ENCODE data around the gene B4GALT5. TPM values are rescaled to one million over a fixed set of nuclear protein-coding genes. Genes with fewer than 3 reads are reported as not detected.
"Not testable (repeated sequence)": the region's sequence is repeated elsewhere in the genome, so short reads cannot be mapped to it uniquely, and the experiment has no call there.

Gene B4GALT5
- total and polyA plus RNA-seq, 4 donors, result 8.3 to 38.3 (median 22.3) TPM

DNA sequence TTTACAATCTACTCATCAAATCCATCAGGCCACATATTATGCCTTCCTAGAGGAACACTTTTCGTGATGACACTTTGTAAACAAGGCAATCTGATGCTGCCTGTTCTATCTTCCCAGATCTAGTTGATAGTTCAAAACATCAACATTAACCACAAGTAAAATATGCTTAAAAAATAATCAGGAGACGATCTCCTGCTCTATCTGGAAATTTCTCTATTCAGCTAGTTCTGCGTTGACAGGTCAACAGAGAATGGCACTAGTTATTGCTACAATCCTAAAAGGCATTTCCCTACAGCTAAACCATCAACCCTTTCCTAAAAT lies 2.1 kb downstream of the B4GALT5 start:
- no peak for DNase-seq
- Histone ChIP-seq H3K4me3 (ENCODE audit: low read length in 2 of 2) (peak overlapping the region in 1 of 2 donors; percentile 85), H3K36me3 (ENCODE audit: control insufficient read depth in 1 of 2, insufficient read depth in 2 of 2, low read length in 1 of 2) (no peaks in the 10 kb centered on the region), H3K27me3 (ENCODE audit: control insufficient read depth in 1 of 2, insufficient read depth in 2 of 2, low read length in 1 of 2) (no peaks in the 10 kb centered on the region), H3K9me3 (ENCODE audit: control insufficient read depth, low read length) (no peaks in the 10 kb centered on the region), H3K27ac (ENCODE audit: low read depth in 1 of 2, low read length in 2 of 2) (no peak overlapping the region), H3K4me1 (ENCODE audit: control insufficient read depth in 1 of 2, insufficient read depth in 2 of 2, low read length in 2 of 2) (peaks cover 0 to 16% of the 10 kb centered on the region in 2 donors)
- WGBS, 2 donors, result 44 to 46% methylated on average over 3 of the region's 3 CpGs
- intact Hi-C loops (cut with DNase I), result loop anchor here in 1 of 2 donors (5.0 to 10.0 kb wide), 4 partner anchors 34 to 133 kb away; partner anchors contain the start of gene SLC9A8
- ATAC-seq (ENCODE audit: low FRiP score), result no peak

DNA sequence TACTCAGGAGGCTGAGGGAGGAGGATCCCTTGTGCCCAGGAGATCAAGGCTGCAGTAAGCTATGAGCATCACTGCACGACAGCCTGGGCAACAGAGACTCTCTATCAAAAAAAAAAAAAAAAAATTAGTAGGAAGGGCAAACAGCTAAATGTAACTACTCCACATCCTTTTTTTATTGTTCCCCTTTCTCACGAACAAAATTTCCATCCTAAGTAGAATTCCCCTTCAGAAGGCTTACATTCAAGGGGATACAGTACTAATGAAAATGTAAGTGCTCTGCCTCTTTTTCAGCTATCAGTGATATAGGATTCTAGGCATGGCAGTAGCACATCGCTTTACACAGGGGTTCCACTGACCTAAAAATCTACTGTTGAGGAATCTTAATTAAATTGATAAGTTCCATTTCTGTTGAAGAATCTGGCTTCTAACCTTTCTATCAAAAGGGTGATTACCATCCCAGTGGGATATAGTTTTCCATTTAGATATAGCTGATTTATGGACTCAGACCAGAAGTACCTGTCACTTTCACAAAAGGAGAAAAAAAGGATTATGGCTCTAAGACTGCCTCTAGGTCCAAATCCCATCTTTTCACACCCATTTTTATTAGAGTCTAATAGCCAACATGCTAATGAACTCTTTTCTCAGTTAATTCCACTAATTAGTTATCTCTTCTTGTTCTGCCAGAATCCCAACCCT lies 2.6 kb downstream of the B4GALT5 start:
- no peak for ATAC-seq (ENCODE audit: low FRiP score)
- 33 to 55% methylated on average over 3 of the region's 3 CpGs for whole genome bisulfite sequencing, 2 donors
- intact Hi-C loops (cut with DNase I), result loop anchor here in 1 of 2 donors (5.0 to 10.0 kb wide), 4 partner anchors 34 to 134 kb away; partner anchors contain the start of gene SLC9A8
- no peaks in the 10 kb centered on the region for H3K27me3 ChIP-seq (ENCODE audit: control insufficient read depth in 1 of 2, insufficient read depth in 2 of 2, low read length in 1 of 2)
- H3K9me3 ChIP-seq (ENCODE audit: control insufficient read depth, low read length), result no peaks in the 10 kb centered on the region
- peaks cover 0 to 18% of the 10 kb centered on the region in 2 donors for H3K4me1 ChIP-seq (ENCODE audit: control insufficient read depth in 1 of 2, insufficient read depth in 2 of 2, low read length in 2 of 2)
- H3K27ac ChIP-seq (ENCODE audit: low read depth in 1 of 2, low read length in 2 of 2), result no peak overlapping the region
- no peak overlapping the region for H3K4me3 ChIP-seq (ENCODE audit: low read length in 2 of 2)
- no peaks in the 10 kb centered on the region for H3K36me3 ChIP-seq (ENCODE audit: control insufficient read depth in 1 of 2, insufficient read depth in 2 of 2, low read length in 1 of 2)
- DNase-seq, result no peak

DNA sequence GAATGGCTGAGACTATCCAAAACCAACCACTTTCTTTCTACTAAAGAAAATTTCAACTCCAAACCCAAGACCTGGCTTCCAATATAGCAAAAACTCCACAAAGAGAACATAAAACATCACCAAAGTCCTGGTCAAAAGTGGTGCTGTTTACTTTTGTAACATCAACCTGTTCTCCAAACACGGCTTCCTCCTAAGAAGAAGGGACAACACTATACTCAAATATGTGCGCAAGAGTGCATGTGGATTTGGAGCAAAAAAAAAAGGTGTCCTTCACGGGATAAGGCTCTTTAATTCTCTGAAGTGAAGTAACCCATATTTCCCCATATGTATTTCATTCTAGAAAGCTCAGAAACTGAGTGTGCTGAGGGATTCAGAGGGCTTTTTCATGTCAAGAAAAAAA lies 6.6 kb downstream of the B4GALT5 start:
- ATAC-seq (ENCODE audit: low FRiP score) (no peak), DNase-seq (no peak)
- 63 to 75% methylated on average over 3 of the region's 3 CpGs for WGBS, 2 donors
- Histone ChIP-seq H3K4me3 (ENCODE audit: low read length in 2 of 2) (no peak overlapping the region), H3K9me3 (ENCODE audit: control insufficient read depth, low read length) (no peaks in the 10 kb centered on the region), H3K27ac (ENCODE audit: low read depth in 1 of 2, low read length in 2 of 2) (no peak overlapping the region), H3K27me3 (ENCODE audit: control insufficient read depth in 1 of 2, insufficient read depth in 2 of 2, low read length in 1 of 2) (no peaks in the 10 kb centered on the region), H3K36me3 (ENCODE audit: control insufficient read depth in 1 of 2, insufficient read depth in 2 of 2, low read length in 1 of 2) (no peaks in the 10 kb centered on the region), H3K4me1 (ENCODE audit: control insufficient read depth in 1 of 2, insufficient read depth in 2 of 2, low read length in 2 of 2) (peaks cover 0 to 16% of the 10 kb centered on the region in 2 donors)
- intact Hi-C loops (cut with DNase I), result no loop called here

DNA sequence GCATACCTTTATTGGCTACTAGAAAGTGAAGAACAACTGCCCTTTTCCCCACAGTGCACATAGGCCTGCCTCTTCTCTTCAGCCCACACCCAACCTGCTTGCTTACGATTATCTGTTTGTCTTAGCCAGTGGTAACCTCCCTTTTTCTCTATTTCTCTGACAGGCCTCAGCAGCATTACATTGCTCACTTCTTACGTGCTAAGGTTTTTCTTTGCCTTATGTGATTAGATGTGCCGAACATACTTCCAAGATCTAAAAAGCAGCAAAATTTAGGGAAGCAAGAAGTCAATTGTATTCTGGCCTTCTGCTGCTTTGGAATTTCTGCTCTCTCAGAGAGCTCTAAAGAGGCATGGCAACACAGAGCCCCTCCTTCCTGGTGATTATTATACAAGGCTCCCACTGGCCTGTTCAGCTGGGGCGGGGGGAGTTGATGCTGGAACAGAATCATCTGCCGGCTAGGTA lies 7.0 kb downstream of the B4GALT5 start:
- Histone ChIP-seq H3K4me1 (ENCODE audit: control insufficient read depth in 1 of 2, insufficient read depth in 2 of 2, low read length in 2 of 2) (peaks cover 0 to 13% of the 10 kb centered on the region in 2 donors), H3K4me3 (ENCODE audit: low read length in 2 of 2) (no peak overlapping the region), H3K36me3 (ENCODE audit: control insufficient read depth in 1 of 2, insufficient read depth in 2 of 2, low read length in 1 of 2) (no peaks in the 10 kb centered on the region), H3K27me3 (ENCODE audit: control insufficient read depth in 1 of 2, insufficient read depth in 2 of 2, low read length in 1 of 2) (no peaks in the 10 kb centered on the region), H3K9me3 (ENCODE audit: control insufficient read depth, low read length) (no peaks in the 10 kb centered on the region), H3K27ac (ENCODE audit: low read depth in 1 of 2, low read length in 2 of 2) (no peak overlapping the region)
- DNase-seq (no peak), ATAC-seq (ENCODE audit: low FRiP score) (no peak)
- intact Hi-C loops (cut with DNase I), result no loop called here
- WGBS, 2 donors, result 38 to 49% methylated on average over 5 of the region's 5 CpGs

DNA sequence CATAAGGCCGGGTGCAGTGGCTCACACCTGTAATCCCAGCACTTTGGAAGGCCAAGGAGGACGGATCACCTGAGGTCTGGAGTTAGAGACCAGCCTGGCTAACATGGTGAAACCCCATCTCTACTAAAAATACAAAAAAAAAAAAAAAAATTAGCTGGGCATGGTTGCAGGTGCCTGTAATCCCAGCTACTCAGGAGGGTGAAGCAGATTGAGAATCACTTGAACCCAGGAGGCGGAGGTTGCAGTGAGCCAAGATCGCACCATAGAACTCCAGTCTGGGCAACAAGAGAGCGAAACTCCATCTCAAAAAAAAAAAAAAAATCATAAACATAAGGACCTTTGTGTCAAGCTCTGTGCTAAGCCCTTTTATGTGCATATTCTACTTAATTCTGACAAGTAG lies 7.8 kb downstream of the B4GALT5 start:
- H3K27ac ChIP-seq (ENCODE audit: low read depth in 1 of 2, low read length in 2 of 2); H3K27me3 ChIP-seq (ENCODE audit: control insufficient read depth in 1 of 2, insufficient read depth in 2 of 2, low read length in 1 of 2); H3K36me3 ChIP-seq (ENCODE audit: control insufficient read depth in 1 of 2, insufficient read depth in 2 of 2, low read length in 1 of 2); DNase-seq; intact Hi-C loops (cut with DNase I); ATAC-seq (ENCODE audit: low FRiP score); H3K9me3 ChIP-seq (ENCODE audit: control insufficient read depth, low read length); H3K4me3 ChIP-seq (ENCODE audit: low read length in 2 of 2): not testable (repeated sequence)
- 88 to 92% methylated on average over 5 of the region's 5 CpGs for WGBS, 2 donors
- H3K4me1 ChIP-seq (ENCODE audit: control insufficient read depth in 1 of 2, insufficient read depth in 2 of 2, low read length in 2 of 2), result peaks cover 0 to 13% of the 10 kb centered on the region in 2 donors

DNA sequence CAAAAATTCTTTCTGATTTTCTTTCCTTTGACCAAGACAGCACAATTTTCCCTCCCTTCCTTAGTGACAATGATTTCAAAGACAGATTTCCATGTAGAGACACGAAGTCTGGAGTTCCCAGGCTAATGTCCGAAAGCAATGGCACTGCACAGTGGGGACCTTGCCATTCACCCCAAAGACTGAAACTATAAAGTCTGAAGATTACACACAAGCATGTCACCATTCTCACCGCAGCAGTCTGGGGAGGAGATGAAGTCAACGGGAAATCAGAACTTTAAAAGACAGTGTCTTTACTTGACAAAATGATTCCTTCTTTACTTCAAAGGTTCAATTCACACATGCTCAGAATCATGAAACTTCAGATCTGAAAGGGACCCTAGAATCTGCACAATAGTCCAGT lies 8.3 kb downstream of the B4GALT5 start:
- H3K4me3 ChIP-seq (ENCODE audit: low read length in 2 of 2), result no peak overlapping the region
- H3K9me3 ChIP-seq (ENCODE audit: control insufficient read depth, low read length), result no peaks in the 10 kb centered on the region
- no peak overlapping the region for H3K27ac ChIP-seq (ENCODE audit: low read depth in 1 of 2, low read length in 2 of 2)
- DNase-seq (no peak), ATAC-seq (ENCODE audit: low FRiP score) (no peak)
- H3K27me3 ChIP-seq (ENCODE audit: control insufficient read depth in 1 of 2, insufficient read depth in 2 of 2, low read length in 1 of 2), result no peaks in the 10 kb centered on the region
- WGBS, 2 donors, result 81 to 87% methylated on average over 4 of the region's 4 CpGs
- peaks cover 0 to 9% of the 10 kb centered on the region in 2 donors for H3K4me1 ChIP-seq (ENCODE audit: control insufficient read depth in 1 of 2, insufficient read depth in 2 of 2, low read length in 2 of 2)
- no peaks in the 10 kb centered on the region for H3K36me3 ChIP-seq (ENCODE audit: control insufficient read depth in 1 of 2, insufficient read depth in 2 of 2, low read length in 1 of 2)
- intact Hi-C loops (cut with DNase I), result no loop called here

DNA sequence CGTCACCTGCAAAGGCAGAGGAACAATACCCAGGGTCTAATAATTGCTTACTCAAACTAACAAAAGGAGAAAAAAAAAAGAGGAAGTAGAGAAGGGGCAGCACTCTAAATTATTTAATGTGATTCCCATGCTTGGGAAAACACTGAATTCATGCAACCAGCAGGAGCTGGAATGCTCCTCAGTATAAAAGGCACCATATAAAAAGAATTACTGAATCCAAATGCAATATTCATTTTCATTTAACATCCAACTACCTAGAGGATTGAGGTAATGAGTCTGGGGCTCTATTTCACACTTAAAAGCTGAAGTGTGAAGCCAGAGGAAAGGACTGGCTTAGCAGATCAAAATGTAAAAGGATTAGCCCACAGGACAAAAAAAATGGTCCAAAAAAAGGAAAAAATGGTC lies 8.7 kb downstream of the B4GALT5 start:
- 94 to 97% methylated on average over 1 of the region's 1 CpG for WGBS, 2 donors
- DNase-seq (no peak), ATAC-seq (ENCODE audit: low FRiP score) (no peak)
- intact Hi-C loops (cut with DNase I), result no loop called here
- Histone ChIP-seq H3K4me3 (ENCODE audit: low read length in 2 of 2) (no peak overlapping the region), H3K4me1 (ENCODE audit: control insufficient read depth in 1 of 2, insufficient read depth in 2 of 2, low read length in 2 of 2) (peaks cover 0 to 9% of the 10 kb centered on the region in 2 donors), H3K36me3 (ENCODE audit: control insufficient read depth in 1 of 2, insufficient read depth in 2 of 2, low read length in 1 of 2) (no peaks in the 10 kb centered on the region), H3K9me3 (ENCODE audit: control insufficient read depth, low read length) (no peaks in the 10 kb centered on the region), H3K27me3 (ENCODE audit: control insufficient read depth in 1 of 2, insufficient read depth in 2 of 2, low read length in 1 of 2) (no peaks in the 10 kb centered on the region), H3K27ac (ENCODE audit: low read depth in 1 of 2, low read length in 2 of 2) (no peak overlapping the region)

DNA sequence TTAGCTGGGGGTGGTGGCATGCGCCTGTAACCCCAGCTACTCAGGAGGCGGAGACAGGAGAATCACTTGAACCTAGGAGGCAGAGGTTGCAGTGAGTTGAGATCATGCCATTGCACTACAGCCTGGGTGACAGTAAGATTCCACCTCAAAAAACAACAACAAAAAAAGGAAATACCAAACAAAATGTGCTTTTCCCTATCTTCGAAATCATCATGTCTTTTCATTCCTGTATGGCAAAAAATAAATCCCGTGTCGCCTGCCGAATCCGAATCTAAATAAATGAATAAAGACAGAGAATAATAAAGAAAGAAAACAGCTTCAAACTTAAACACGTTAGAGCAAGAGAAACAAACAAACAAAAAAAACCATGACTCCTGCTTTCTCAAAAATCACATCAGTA lies 11.8 kb downstream of the B4GALT5 start:
- Histone ChIP-seq H3K9me3 (ENCODE audit: control insufficient read depth, low read length) (no peaks in the 10 kb centered on the region), H3K4me1 (ENCODE audit: control insufficient read depth in 1 of 2, insufficient read depth in 2 of 2, low read length in 2 of 2) (peaks cover 0 to 5% of the 10 kb centered on the region in 2 donors), H3K36me3 (ENCODE audit: control insufficient read depth in 1 of 2, insufficient read depth in 2 of 2, low read length in 1 of 2) (no peaks in the 10 kb centered on the region), H3K27me3 (ENCODE audit: control insufficient read depth in 1 of 2, insufficient read depth in 2 of 2, low read length in 1 of 2) (no peaks in the 10 kb centered on the region), H3K27ac (ENCODE audit: low read depth in 1 of 2, low read length in 2 of 2) (no peak overlapping the region), H3K4me3 (ENCODE audit: low read length in 2 of 2) (no peak overlapping the region)
- DNase-seq (no peak), ATAC-seq (ENCODE audit: low FRiP score) (no peak)
- intact Hi-C loops (cut with DNase I), result no loop called here
- WGBS, 2 donors, result 92 to 95% methylated on average over 8 of the region's 8 CpGs

DNA sequence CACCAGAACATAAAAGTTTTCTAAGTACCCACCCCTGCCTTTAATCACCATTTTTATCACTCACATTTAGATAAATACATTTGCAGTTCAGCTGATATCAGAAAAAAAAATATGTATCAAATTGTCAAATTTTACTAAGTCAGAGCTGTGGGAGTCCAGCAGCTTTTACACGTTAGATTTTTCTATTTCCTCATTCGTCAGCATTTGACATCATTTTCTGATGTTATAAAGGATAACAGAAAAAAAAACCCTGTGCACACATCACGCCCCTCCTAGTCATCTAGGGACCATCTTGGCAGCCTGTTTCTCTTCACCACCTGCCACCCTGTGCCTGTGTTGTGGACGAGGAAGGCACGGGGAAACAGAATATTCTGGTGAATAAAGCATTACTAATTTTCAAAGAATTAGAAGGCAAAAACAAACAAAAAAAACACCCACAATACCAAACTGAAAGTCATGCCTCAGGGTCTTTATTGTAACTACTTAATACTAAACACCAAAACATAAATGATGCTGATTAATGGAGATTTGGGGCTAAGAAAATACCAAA lies 12.4 kb downstream of the B4GALT5 start:
- 52 to 58% methylated on average over 5 of the region's 5 CpGs for WGBS, 2 donors
- DNase-seq (no peak), ATAC-seq (ENCODE audit: low FRiP score) (no peak)
- no peak overlapping the region for H3K4me3 ChIP-seq (ENCODE audit: low read length in 2 of 2)
- H3K9me3 ChIP-seq (ENCODE audit: control insufficient read depth, low read length), result no peaks in the 10 kb centered on the region
- no peaks in the 10 kb centered on the region for H3K4me1 ChIP-seq (ENCODE audit: control insufficient read depth in 1 of 2, insufficient read depth in 2 of 2, low read length in 2 of 2)
- intact Hi-C loops (cut with DNase I), result no loop called here
- no peaks in the 10 kb centered on the region for H3K27me3 ChIP-seq (ENCODE audit: control insufficient read depth in 1 of 2, insufficient read depth in 2 of 2, low read length in 1 of 2)
- H3K27ac ChIP-seq (ENCODE audit: low read depth in 1 of 2, low read length in 2 of 2), result no peak overlapping the region
- no peaks in the 10 kb centered on the region for H3K36me3 ChIP-seq (ENCODE audit: control insufficient read depth in 1 of 2, insufficient read depth in 2 of 2, low read length in 1 of 2)
